EH (cell line): ENCODE data around the gene GJD2.
A peak's percentile ranks its signal among the peaks of the same experiment; 100 is the strongest.

Source experiments
- DNase-seq: peaks from one replicate; pipeline ENCODE4 v3.0.0-alpha.2; 2015; ENCODE audit warnings: low read depth

Gene GJD2

GRCh38 chr15:34773013-34773412 lies 18.2 kb upstream of the GJD2 start:
- no peak for DNase-seq

- no peak for DNase-seq
Measured at GRCh38 chr15:34772312-34772711, 17.5 kb upstream of the GJD2 start.

- DNase-seq, result no peak
Measured at GRCh38 chr15:34769711-34770110, 14.9 kb upstream of the GJD2 start.

GRCh38 chr15:34768530-34768929 lies 13.7 kb upstream of the GJD2 start:
- no peak for DNase-seq

- no peak for DNase-seq
Measured at GRCh38 chr15:34765741-34766140, 10.9 kb upstream of the GJD2 start.

GRCh38 chr15:34760909-34761308 lies 6.1 kb upstream of the GJD2 start:
- DNase-seq, result no peak

DNA sequence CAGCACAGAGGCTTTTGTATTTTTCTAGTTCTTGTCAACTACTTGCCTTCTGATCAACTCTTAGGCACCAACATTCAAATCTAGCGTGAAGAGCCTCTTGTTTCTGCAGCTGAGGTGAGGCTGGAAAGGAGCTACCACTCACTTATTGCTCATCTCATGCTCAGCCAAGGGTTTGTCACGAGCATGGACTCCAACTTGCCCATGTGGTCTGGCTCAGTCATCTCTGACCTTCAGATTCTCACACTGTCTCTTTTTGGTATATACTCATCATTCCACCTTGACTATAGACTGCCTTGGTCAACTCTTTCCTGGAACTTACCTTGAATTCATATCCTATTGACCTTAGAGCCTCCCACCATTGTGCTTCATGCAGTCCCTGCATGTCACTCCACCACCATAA lies 5.2 kb upstream of the GJD2 start:
- DNase-seq, result no peak

DNA sequence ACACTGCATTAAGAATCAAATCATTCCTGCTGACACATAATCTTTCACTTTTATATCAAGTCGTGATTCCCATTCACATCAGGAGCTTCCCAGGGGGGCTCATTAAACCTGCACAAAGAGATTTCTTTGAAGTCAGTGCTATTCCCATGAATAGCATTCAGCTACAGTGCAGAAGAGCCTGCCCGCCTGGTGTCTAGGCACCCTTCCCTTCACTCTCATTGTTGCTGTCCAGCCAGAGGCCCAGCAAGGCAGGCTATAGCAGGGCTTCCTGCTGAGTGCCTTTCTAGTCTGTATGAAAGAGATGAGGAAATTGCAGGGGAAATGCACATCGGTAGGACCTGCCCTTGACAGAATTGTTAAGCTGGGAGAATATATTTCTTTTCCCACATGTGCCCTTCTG lies 4.5 kb upstream of the GJD2 start:
- DNase-seq, result no peak

DNA sequence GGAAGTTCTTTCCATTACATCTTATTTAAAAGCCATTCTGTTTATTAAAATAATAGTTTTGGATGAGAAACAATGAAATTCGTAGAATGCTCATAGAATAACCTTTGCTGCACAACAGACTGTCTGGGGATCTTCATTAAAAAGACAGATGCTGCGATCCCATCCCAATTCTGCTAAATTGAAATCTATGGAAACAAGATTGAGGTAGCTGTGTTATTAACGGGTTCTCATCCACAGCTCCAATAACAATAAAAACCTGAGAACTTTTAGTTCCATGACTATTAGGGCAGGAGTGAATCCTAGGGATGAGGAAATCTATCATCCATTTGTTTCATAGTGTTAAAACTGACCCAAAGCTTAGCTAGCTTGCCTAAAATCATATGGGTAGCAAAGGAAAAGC lies 2.5 kb upstream of the GJD2 start:
- DNase-seq, result no peak

DNA sequence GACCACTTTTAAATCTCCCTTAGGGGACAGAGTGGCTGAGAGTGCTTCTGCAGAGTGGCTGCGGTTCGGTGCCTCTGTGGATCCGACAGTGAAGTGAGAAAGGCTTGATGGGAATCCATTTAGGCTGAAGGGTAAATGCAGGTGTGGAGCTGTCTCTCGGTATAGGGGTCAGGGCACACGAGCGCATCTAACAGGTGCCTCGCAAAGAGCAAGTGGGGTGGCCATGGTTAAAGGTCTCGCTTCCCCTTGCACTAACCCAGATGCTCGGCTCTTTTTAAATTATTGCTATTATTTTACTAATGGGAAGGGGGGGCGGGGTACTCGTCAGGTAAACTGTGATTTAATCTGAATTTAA lies 598 bp upstream of the GJD2 start:
- no peak for DNase-seq

- DNase-seq, result no peak
Measured at GRCh38 chr15:34754171-34754601, 612 bp downstream of the GJD2 start.

DNA sequence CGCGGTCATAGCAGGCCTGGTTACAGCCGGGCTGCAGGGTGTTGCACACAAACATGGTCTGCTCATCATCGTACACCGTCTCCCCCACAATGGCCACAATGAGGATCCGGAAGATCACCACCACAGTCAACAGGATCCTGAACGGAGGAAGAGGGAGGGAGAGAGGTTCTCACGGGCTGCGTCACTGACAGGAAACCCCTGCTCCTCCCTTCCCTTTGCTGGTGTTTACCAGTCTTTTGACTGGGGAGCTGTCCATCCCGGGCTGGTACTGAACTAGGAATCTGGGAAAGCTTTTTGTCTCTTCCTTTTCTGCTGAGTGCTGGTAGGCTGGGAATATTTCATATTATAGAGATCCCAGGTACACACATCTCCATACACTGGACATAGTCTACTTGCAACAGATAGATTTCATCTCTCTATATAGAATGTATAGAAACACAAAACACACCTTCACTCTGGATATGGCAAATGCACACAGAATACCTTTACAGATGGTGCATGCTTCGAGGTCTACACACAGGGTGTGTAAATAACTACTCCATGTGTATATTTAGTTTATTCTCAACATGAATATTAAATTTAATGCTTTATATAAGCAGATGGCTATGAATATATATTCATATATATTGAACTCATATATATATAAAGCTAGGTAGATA lies 1.4 kb downstream of the GJD2 start:
- DNase-seq, result peak; percentile 77

DNA sequence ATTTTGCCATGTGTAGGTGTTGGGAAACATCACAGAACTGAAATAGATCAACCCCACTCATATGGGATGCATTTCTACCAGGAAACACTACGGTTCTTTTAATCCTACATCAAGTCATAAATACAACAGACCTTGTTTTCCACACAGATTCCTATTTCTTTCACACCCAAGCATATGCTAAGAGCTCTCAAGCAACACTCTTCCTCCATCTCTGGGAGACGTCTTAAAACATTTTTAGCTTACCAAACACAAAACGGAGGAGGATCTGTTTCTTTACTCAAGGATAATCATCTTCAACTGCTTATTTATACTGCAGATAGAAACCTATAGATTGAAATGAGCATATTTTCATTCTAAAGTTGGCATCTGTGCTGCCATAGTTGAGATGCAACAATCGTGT lies 5.1 kb downstream of the GJD2 start:
- DNase-seq, result no peak

GRCh38 chr15:34739346-34739745 lies 15.5 kb downstream of the GJD2 start:
- no peak for DNase-seq

DNA sequence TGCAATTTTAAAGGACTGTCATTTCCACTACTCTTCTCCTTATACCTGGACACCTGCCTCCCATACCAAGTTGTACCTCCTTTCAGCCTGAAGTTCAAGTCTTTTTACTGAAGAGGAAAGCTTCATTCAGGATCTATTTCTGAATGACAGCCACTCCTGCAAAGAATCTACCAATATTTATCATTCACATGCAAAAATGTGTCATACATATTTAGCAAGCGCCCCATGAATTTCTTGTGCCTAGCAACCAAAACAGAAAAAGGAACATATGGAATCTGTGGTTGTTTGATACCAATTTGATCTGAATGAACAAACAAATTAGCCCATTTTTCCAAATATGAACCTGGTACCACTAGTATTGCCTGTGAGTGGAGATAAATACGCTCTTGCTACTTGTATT lies 16.8 kb downstream of the GJD2 start:
- no peak for DNase-seq

- peak; percentile 40 for DNase-seq
Measured at GRCh38 chr15:34737477-34737876, 17.3 kb downstream of the GJD2 start.

- DNase-seq, result no peak
Measured at GRCh38 chr15:34734303-34734702, 20.5 kb downstream of the GJD2 start.

GRCh38 chr15:34733621-34734020 lies 21.2 kb downstream of the GJD2 start:
- DNase-seq, result no peak

DNA sequence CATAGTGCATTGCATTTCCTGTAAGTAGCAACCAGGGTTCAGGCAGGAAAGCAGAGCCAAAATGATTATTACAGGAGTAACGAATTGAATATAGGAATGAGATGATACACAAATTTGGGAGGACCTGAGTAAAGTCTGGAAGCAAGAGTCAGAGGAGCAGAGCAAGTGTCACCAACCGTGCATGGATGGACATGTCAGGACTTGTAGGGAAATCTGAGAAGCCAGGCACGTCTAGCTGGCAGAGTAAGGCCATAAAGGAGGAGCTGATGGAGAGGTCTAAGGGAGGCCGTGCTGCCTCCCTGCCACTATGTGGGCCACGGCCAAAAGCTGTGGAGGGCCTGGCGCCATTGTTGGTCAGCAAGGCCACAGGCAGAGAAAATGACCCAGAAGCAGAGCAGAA lies 22.4 kb downstream of the GJD2 start:
- no peak for DNase-seq

- DNase-seq, result no peak
Measured at GRCh38 chr15:34730701-34731100, 24.1 kb downstream of the GJD2 start.

DNA sequence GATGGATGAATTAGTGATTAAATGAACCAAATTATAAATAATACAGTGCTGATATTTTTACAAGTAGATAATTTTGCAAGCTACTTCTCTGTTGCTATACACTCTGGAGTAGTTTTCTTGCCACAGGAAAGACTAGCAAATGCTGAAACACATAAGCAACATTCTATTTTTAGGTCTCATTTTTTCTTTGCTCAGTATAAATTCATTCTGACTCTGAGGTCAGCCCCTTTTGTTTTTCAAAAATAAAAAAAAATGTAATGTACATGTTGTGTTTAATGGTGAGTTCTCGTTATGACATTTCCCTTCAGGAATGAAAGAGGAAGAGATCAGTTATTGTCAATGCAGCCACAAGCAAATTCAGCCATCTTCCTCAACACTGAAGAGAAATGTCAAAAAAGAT lies 24.9 kb downstream of the GJD2 start:
- peak; percentile 52 for DNase-seq

DNA sequence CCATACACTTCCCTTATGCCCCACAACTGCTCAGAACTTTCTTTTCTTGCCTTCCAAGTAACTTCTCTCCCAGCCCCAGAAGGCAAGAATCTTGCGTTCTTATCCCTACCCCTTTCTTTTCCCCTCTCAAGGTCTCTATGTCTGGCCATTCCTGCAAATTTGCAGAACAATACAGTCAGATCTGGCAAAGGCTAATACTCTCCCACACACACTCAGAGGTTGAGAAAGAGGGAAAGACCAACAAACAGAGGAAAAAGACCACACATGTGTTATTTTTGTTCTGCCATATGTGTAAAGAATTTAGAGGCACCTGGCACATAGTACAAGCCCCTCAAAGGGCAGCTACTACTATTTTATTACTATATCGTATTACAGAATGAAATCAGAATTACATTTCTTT lies 25.7 kb downstream of the GJD2 start:
- DNase-seq, result no peak

DNA sequence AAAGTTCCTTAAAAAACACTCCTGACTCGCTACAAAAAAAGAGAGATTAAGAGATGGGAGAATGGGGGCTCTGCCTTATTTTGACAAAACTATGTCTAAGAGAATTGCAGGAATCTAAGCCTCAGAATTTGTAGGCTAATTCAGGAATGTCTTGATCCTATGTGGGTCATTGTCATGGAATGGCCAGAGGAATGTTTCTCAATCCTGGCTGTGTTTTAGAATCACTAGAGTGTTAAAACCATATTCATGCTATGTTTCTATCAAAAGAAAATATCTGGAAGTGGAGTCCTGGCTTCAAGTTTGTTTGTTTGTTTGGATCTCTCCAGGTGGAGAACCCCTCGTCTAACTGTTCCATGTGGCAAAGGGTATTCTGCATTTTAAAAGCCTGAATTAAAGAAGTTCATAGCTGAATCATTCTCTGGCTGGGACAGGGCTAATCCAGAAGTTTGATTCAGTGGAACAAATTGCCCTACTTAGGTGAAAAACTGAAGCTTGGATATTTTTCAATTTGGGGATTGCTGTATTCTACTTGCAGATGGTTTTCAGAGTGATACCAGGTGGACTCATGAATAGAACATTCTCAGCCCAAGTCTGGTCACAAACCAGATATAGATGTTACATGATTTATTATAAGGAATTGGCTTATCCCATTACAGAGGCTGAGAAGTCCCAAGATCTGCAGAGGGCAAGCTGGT lies 28.2 kb downstream of the GJD2 start:
- peak; percentile 85 for DNase-seq

GRCh38 chr15:34725556-34725955 lies 29.2 kb downstream of the GJD2 start:
- peak; percentile 78 for DNase-seq
